Brain pericyte (primary cell): ENCODE results near the gene REEP5.
"Not testable (repeated sequence)": the region's sequence is repeated elsewhere in the genome, so short reads cannot be mapped to it uniquely, and the experiment has no call there.

Experiments used
- DNase-seq: peaks from one replicate; pipeline ENCODE4 v3.0.0-alpha.2; 2012; ENCODE audit warnings: low read depth, low spot score

Gene REEP5

DNA sequence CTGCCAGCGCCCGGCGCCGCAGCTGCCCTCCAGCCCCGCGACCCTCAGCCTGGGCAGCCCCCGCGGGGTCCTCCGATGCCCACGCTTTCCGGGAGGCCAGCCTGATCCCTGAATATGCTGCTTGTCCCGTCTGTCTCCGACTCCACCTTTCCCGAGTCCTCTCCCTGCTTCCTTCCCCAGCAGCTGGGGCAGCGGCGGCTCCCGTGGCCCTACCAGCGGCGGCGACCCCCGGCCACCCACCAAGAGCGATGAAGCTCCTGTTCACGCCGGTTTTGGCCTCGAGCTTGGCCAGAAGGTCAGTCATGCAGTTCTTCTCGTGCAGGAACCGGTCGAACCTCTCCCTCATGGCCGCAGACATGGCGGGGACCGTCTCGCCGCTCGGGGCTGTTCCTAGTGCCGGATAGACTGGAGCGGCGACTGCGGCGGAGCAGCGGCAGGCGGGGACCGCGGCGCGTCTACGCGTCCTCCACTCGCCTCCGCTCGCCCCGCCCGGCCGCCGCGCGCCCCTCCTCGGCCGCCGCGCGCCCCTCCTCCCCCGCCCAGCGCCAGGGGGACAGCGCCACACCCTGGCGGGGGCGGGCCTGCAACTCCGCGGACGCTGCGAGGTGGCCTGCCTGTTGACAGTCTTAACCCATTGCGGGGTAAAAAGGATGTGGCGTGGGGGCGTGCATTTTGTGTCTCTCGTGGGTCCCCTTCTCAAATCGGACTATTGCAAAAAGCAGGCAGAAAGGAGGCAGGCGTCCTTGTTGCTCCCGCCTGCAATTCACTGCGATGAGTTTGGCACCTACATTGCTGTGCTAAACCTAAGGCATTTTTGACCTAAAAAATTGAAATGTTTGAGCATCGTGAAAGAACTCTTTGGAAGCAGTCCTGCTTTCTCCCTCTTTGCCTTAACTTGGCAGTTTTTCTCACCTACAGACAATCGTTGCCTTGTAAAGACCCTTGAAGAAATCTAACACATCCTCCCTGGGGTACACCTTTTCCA is at the start of gene REEP5:
TSS of gene REEP5 (minus strand) at position 395 of the 985 bp plus-strand sequence. CDS start at position 358, 37 bp downstream.
- DNase-seq, result peak; percentile 36

GRCh38 chr5:112971276-112971675 is 49.2 kb upstream of the REEP5 start:
- no peak for DNase-seq

DNA sequence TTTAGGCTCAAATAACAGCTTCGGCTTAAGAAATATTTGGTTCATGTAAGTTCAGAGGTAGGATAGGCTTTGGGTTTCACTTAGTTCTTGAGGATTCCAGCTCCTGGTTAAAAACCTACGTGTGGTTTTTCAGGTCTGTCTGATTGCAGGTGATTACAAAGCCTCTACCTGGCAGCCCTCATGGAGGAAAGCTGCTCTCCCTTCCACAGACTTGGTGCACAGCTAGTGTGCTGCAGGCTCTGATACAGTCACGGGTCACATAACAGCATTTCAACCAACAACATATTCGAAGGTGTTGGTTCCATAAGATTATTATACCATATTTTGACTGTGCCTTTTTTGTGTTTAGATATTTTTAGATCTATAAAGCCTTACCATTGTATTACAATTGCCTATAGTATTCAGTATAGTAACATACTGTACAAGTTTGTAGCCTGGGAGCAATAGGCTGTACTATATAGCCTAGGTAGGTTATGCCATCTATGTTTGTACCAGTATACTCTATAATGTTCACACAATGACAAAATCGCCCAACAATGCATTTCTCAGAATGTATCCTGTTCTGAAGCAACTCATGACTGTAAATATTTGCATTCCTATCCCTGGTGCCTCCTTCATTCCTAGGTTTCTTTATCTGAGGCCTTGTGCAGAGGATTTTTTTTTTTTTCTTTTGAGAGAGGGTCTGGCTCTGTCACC is 46.5 kb upstream of the REEP5 start:
- no peak for DNase-seq

GRCh38 chr5:112967520-112968083 is 45.6 kb upstream of the REEP5 start:
- DNase-seq, result no peak

- no peak for DNase-seq
Measured at GRCh38 chr5:112965733-112966306, 43.8 kb upstream of the REEP5 start.

GRCh38 chr5:112963374-112963733 is 41.3 kb upstream of the REEP5 start:
- not testable (repeated sequence) for DNase-seq

- DNase-seq, result no peak
Measured at GRCh38 chr5:112960863-112961504, 39.0 kb upstream of the REEP5 start.

DNA sequence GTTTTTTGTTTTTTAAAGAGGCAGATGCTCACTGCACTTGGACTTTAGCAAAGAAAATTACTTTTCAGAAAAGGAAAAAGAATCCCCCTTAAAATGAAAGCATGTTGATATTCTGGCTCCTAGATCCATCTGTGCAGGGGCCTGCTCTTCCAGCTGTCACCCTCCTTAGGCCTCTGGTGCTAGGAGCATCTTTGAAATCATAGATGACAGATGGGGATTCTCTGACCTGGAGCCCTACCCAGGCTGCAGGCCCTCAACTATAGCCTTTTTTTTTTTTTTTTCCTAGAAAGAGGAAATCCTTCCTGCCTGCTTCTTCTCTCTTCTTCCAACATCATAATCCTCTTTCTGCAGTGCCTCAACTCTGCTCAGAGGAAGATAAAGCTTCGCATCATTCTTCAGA is 38.3 kb upstream of the REEP5 start:
- DNase-seq, result no peak

DNA sequence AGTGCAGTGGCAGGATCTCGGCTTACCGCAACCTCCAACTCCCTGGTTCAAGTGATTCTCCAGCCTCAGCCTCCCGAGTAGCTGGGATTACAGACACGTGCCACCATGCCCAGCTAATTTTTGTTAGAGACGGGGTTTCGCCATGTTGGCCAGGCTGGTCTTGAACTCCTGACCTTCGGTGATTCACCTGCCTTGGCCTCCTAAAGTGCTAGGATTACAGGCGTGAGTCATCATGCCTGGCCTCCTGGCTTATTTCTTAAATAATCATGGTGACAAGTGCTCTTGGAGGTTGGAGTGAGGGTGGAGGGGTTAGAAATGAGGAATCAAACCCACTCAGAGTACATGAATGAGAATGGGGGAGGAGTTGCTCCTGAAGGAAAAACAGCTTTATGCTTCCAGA is 37.8 kb upstream of the REEP5 start:
- not testable (repeated sequence) for DNase-seq

DNA sequence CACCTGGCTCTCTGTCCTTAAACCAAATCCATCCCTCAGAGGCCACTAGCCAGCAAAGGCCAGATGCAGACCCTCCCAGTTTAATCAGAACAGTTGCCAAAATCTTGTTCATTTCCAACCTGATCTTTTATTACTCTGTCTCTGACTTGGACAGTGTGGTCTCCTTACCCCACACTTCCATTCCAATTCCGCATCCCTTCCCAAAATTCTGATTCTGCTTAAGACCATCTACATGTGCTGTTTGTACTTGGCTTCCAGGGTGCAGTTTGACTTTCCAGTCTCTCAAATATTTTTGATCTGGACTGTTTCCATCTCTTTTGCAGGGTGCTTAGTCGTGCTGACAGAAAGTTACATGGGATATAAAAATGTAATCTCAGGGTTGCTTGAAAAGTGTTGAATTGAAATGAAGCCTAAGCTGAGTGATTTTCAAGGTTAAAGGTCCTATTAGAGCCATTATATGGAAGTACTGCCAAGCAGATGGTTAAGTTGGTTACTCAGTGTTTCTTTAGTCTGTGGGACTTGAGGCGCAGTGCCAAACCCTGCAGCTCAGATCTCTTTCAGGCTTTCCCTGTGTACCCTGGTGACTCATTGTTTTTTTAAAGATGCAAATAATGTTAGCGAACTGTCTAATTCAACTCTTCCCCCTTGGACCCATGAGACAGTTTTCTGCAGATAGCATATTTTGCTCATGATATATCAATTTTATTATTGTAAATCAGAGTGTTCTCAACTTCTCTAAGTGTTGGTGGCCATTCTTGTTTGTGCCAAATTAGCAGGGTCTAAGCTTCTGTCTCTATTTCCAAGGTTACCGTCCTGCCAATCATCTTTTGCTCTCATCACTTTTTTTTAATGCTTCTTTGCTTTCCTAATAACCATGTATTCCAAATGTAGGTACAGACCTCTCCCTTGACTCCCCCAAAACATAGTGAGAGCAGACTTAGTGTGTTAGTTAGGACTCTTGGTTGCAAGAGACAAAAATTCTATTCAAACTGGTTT is 36.4 kb upstream of the REEP5 start:
- peak; percentile 88 for DNase-seq

DNA sequence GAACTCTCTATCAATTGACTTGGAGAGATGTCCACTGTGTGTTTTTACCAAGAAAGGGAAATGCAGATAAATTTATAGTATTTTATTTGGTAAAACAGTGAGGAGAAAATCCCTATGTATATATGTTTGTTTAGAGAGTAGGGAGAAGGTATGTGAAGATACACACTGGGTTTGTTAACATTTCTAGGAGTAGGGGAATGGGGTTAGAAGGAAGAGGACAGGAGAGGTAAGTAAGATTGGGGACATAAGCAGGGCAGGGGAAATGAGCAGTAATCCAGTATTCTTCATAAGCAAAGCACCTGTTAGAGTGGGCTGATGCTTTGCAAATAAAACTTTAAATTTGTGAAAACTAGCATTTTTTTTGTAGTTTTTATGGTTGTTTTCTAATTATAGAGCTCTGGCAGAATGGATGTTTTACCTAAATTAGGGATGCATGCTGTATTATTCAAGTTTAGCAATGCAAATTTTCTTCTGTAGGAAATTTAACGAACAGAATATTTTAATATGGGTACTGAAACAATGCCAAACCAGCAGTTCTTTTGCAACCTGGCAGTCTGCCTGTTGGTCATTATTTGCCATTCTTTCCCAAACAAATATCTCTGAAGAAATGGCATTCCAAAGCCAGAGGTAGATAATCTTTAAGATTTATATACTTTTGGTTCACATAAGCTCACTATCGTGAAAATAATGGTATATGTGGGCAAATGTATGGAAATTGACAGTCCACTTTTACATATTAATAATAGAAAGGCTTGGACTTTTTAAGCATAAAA is 35.2 kb upstream of the REEP5 start:
- DNase-seq, result no peak

- DNase-seq, result no peak
Measured at GRCh38 chr5:112956606-112957005, 34.6 kb upstream of the REEP5 start.

GRCh38 chr5:112951124-112951702 is 29.2 kb upstream of the REEP5 start:
- no peak for DNase-seq

GRCh38 chr5:112948458-112948857 is 26.4 kb upstream of the REEP5 start:
- no peak for DNase-seq

- no peak for DNase-seq
Measured at GRCh38 chr5:112940670-112941069, 18.6 kb upstream of the REEP5 start.

DNA sequence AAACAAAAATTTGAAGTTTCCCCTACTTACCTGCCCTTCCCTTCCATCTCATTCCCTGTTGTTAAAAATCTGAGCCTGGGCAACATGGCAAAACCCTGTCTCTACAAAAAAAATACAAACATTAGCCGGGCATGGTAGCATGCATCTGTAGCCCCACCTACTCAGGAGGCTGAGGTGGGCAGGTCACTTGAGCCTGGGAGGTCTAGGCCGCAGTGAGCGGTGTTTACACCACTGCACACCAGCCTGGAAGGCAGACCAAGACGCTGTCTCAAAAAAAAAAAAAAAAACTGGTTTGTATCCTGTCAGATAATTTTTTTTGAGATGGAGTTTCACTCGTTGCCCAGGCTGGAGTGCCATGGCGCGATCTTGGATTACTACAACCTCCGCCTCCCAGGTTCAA is 16.3 kb upstream of the REEP5 start:
- no peak for DNase-seq

- peak; percentile 25 for DNase-seq
Measured at GRCh38 chr5:112935675-112936074, 13.6 kb upstream of the REEP5 start.

- DNase-seq, result no peak
Measured at GRCh38 chr5:112934366-112934663, 12.3 kb upstream of the REEP5 start.

DNA sequence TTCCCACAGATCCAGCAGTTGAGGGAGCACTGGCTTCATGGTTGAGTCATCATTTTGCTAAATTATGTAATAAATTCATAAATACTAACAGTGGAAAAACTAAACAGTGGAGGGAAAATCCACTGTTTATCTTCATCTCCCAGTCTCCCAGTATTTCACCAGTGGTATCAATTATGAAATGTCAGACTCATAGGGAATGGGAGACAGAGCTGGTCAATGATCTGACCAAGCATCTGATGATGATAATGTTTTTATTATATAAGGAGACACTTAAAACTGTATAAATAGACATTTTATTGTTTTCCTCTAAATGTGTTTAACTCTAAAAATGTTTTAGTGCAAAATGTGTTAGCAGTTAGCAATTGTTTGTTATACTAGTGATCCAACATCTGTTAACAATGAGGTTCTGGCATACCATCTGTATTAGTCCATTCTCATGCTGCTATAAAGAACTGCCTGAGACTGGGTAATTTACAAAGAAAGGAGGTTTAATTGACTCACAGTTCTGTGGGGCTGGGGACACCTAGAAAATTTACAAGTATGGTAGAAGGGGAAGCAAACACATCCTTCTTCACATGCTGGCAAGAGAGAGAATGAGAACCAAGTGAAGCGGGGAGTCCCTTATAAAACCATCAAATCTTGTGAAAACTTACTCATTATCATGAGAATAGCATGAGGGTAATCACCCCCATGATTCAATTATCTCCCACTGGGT is 11.8 kb upstream of the REEP5 start:
- peak; percentile 26 for DNase-seq
